ENCODE data around the gene EDNRA. TPM values are rescaled to one million over a fixed set of nuclear protein-coding genes. Genes with fewer than 3 reads are reported as not detected.
"Not testable (repeated sequence)": the region's sequence is repeated elsewhere in the genome, so short reads cannot be mapped to it uniquely, and the experiment has no call there.

Gene EDNRA
- 100 to 1,000 TPM in 1 of 4 donors, 10 to 100 TPM in 2, 1 to 10 TPM in 1; 9.7 to 206 (median 42.0) TPM for total RNA-seq

DNA sequence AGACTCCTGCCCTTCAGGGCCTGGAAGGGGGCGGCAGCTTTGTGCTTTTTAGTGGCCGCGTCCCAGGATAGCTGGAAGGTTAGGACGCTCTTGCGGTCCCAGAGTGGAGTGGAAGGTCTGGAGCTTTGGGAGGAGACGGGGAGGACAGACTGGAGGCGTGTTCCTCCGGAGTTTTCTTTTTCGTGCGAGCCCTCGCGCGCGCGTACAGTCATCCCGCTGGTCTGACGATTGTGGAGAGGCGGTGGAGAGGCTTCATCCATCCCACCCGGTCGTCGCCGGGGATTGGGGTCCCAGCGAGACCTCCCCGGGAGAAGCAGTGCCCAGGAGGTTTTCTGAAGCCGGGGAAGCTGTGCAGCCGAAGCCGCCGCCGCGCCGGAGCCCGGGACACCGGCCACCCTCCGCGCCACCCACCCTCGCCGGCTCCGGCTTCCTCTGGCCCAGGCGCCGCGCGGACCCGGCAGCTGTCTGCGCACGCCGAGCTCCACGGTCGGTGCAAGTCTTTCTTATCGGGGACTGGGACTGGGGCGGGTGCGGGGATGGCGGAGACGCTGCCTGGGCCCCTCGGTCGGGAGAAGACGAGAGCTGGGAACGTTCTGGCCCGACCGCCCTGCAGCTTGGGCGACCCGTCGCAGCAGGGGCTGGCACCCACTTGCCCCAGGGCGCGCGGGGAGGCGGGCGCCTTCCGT, at the start of gene EDNRA:
EDNRA (plus strand) TSS at position 207 of the 686 bp plus-strand sequence. CDS start 4,585 bp downstream, outside the sequence.
- H3K4me3 ChIP-seq, result peak within 1 kb of the TSS; percentile 50 to 86
- intact Hi-C loops (cut with DNase I; ENCODE audit: low total_unique reads), result no loop called here
- no peaks in the 10 kb centered on the region for H3K9me3 ChIP-seq
- no peaks in the 10 kb centered on the region for H3K27me3 ChIP-seq
- peak within 1 kb of the TSS; percentile 87 to 89 for H3K27ac ChIP-seq
- peak; percentile 48 to 52 for DNase-seq
- H3K36me3 ChIP-seq, result no peaks in the 10 kb centered on the region
- no peaks in the 10 kb centered on the region for H3K4me1 ChIP-seq
- TF ChIP-seq, protein P1, sequence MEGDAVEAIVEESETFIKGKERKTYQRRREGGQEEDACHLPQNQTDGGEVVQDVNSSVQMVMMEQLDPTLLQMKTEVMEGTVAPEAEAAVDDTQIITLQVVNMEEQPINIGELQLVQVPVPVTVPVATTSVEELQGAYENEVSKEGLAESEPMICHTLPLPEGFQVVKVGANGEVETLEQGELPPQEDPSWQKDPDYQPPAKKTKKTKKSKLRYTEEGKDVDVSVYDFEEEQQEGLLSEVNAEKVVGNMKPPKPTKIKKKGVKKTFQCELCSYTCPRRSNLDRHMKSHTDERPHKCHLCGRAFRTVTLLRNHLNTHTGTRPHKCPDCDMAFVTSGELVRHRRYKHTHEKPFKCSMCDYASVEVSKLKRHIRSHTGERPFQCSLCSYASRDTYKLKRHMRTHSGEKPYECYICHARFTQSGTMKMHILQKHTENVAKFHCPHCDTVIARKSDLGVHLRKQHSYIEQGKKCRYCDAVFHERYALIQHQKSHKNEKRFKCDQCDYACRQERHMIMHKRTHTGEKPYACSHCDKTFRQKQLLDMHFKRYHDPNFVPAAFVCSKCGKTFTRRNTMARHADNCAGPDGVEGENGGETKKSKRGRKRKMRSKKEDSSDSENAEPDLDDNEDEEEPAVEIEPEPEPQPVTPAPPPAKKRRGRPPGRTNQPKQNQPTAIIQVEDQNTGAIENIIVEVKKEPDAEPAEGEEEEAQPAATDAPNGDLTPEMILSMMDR (IDR thresholded peaks at IDR 0.05), result no peak
- peak in 1 of 2 donors; percentile 17 for TF ChIP-seq POLR2A (IDR thresholded peaks at IDR 0.05)

DNA sequence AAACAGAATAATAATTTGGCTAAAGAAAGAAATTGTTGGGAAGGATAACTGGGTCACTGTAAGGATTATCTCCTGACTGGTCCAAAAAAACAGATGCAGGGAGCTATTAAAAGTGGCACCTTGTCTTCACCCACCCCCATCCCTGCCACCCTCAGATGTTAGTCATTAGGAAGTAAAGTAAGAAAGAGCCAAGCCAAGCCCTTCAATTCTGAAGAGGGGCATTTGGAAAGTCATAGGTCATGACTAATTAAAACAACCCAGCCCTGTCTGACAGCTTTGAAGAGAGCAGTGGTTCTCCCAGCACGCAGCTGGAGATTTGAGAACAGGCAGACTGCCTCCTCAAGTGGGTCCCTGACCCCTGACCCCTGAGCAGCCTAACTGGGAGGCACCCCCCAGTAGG, 46.5 kb upstream of the EDNRA start:
- intact Hi-C loops (cut with DNase I; ENCODE audit: low total_unique reads); H3K9me3 ChIP-seq; H3K4me1 ChIP-seq; DNase-seq; H3K27ac ChIP-seq; H3K27me3 ChIP-seq; H3K4me3 ChIP-seq; H3K36me3 ChIP-seq: not testable (repeated sequence)

DNA sequence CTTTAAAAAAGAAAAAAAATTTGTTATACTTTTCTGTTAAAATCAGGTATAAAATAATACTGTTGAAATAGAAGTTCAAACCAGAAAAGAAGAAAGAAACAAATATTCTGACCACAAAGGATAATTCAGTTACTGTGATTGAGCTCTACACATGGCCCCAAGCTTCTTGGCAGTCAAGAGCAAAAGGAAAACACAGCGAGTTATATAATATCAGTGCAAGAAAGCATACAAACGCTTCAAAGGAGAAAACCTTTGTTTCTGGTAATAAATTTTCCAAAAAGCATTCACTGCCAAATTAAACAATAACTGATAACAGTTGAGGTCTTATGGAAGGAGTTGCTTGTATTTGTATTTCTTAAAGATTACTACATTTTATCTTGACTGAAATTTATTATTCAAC, 40.5 kb upstream of the EDNRA start:
- H3K4me1 ChIP-seq, result no peaks in the 10 kb centered on the region
- H3K36me3 ChIP-seq, result no peaks in the 10 kb centered on the region
- no peaks in the 10 kb centered on the region for H3K9me3 ChIP-seq
- no peak overlapping the region for H3K4me3 ChIP-seq
- H3K27me3 ChIP-seq, result no peaks in the 10 kb centered on the region
- no peak for DNase-seq
- no peak overlapping the region for H3K27ac ChIP-seq
- intact Hi-C loops (cut with DNase I; ENCODE audit: low total_unique reads), result no loop called here
- TF ChIP-seq POLR2A (IDR thresholded peaks at IDR 0.05), result no peak
- TF ChIP-seq, protein P1 (IDR thresholded peaks at IDR 0.05), result no peak

DNA sequence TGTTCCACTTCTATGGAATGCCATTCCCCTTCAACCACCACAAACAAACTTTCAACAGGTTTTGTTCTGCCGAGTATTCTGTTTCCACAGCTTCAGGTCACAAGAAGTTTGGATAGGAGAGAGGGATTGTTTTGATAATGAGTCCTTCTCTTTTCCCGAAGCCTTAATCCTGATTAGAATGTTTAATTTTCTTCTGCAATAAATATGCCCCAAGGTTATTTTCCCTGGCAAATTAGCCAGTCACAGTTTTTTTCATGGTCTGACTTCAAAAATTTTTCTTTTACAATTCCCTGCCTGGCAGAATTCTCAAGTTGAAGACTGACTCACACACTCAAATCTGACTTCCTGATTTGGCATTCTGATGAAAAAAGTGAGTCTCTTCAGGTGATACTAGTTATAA, 33.1 kb upstream of the EDNRA start:
- no peaks in the 10 kb centered on the region for H3K9me3 ChIP-seq
- no peaks in the 10 kb centered on the region for H3K27me3 ChIP-seq
- intact Hi-C loops (cut with DNase I; ENCODE audit: low total_unique reads), result no loop called here
- no peak for DNase-seq
- no peak overlapping the region for H3K4me3 ChIP-seq
- H3K4me1 ChIP-seq, result no peaks in the 10 kb centered on the region
- no peak overlapping the region for H3K27ac ChIP-seq
- H3K36me3 ChIP-seq, result no peaks in the 10 kb centered on the region
- TF ChIP-seq POLR2A (IDR thresholded peaks at IDR 0.05), result no peak
- TF ChIP-seq, protein P1 (IDR thresholded peaks at IDR 0.05), result no peak

DNA sequence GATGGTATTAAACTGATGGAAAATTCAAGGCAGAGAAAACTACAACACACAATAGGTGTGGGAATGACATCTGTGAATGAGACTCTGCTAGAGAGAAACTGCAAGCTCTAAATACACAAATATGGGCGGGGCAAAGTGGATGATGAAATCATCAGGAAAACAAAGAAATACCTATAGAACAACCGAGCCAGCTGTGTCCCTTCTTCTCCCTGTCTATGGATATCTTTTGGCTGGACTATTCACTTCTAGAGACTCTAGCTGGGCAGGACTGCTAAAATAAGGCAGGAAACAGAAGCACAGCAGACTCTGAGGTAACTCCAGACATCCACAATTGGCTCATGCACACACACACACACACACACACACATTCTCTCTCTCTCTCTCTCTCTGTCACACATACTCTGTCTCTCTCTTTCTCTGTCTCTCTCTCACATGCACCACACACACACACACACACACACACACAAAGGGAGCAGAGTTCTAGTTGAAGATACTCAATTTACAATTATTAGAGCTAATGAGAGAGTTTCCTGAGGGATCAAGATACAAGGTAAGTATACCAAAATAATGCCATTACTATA, 27.2 kb upstream of the EDNRA start:
- no peaks in the 10 kb centered on the region for H3K4me1 ChIP-seq
- no peaks in the 10 kb centered on the region for H3K36me3 ChIP-seq
- H3K27ac ChIP-seq, result no peak overlapping the region
- intact Hi-C loops (cut with DNase I; ENCODE audit: low total_unique reads), result no loop called here
- TF ChIP-seq POLR2A (IDR thresholded peaks at IDR 0.05), result no peak
- TF ChIP-seq, protein P1 (IDR thresholded peaks at IDR 0.05), result no peak
- DNase-seq, result no peak
- no peaks in the 10 kb centered on the region for H3K27me3 ChIP-seq
- no peak overlapping the region for H3K4me3 ChIP-seq
- H3K9me3 ChIP-seq, result no peaks in the 10 kb centered on the region
